WERI-Rb-1 (cell line): ENCODE results near the gene MUL1.

ENCODE experiments used
- DNase-seq: peaks from one replicate; pipeline ENCODE4 v3.0.0-alpha.2; 2020
- H3K27ac ChIP-seq: fragments of 250-450 bp; sonication (Bioruptor Pico); 2 replicates; pipeline ENCODE4 v1.5.1; 2020; ENCODE audit warnings: mild to moderate bottlenecking, moderate library complexity
- H3K27me3 ChIP-seq: fragments of 250-450 bp; sonication (Bioruptor Pico); 2 replicates; pipeline ENCODE4 v1.5.1; 2021; ENCODE audit warnings: mild to moderate bottlenecking, low read depth, moderate library complexity; ENCODE audit not compliant: insufficient read depth, severe bottlenecking
- H3K36me3 ChIP-seq: fragments of 250-450 bp; sonication (Bioruptor Pico); 2 replicates; pipeline ENCODE4 v1.5.1; 2020; ENCODE audit warnings: mild to moderate bottlenecking, moderate library complexity
- H3K4me3 ChIP-seq: 2 replicates; pipeline ENCODE4 v1.5.1; 2011; ENCODE audit warnings: low read depth, mild to moderate bottlenecking, control low read depth, low read length
- H3K9me3 ChIP-seq: fragments of 250-450 bp; sonication (Bioruptor Pico); 2 replicates; pipeline ENCODE4 v1.5.1; 2021; ENCODE audit warnings: mild to moderate bottlenecking, moderate library complexity; ENCODE audit not compliant: severe bottlenecking
- CTCF ChIP-seq: IDR thresholded peaks from 2 replicates; pipeline ENCODE4 v1.5.1; 2011; ENCODE audit warnings: low read depth, mild to moderate bottlenecking, control low read depth, inconsistent platforms, low read length

Gene MUL1

GRCh38 chr1:20481643-20482498, 26.1 kb downstream of the MUL1 start:
- H3K4me3 ChIP-seq: no peak overlapping the region
- H3K27me3 ChIP-seq: peaks cover 53% of the 10 kb centered on the region
- TF ChIP-seq CTCF: no peak
- no peak for DNase-seq
- H3K9me3 ChIP-seq: no peaks in the 10 kb centered on the region
- no peak overlapping the region for H3K27ac ChIP-seq
- no peaks in the 10 kb centered on the region for H3K36me3 ChIP-seq

- Histone ChIP-seq H3K9me3 (no peaks in the 10 kb centered on the region), H3K36me3 (no peaks in the 10 kb centered on the region), H3K27me3 (peaks cover 48% of the 10 kb centered on the region), H3K27ac (no peak overlapping the region), H3K4me3 (no peak overlapping the region)
- no peak for DNase-seq
- TF ChIP-seq CTCF: no peak
Observed at GRCh38 chr1:20480951-20481617, 26.9 kb downstream of the MUL1 start.

GRCh38 chr1:20480243-20480944, 27.6 kb downstream of the MUL1 start:
- Histone ChIP-seq H3K27me3 (peaks cover 44% of the 10 kb centered on the region), H3K9me3 (no peaks in the 10 kb centered on the region), H3K27ac (no peak overlapping the region), H3K36me3 (no peaks in the 10 kb centered on the region), H3K4me3 (no peak overlapping the region)
- no peak for DNase-seq
- no peak for TF ChIP-seq CTCF

GRCh38 chr1:20479840-20480239, 28.1 kb downstream of the MUL1 start:
- Histone ChIP-seq H3K9me3 (no peaks in the 10 kb centered on the region), H3K36me3 (no peaks in the 10 kb centered on the region)

GRCh38 chr1:20478057-20478635, 29.8 kb downstream of the MUL1 start:
- no peak overlapping the region for H3K4me3 ChIP-seq
- no peaks in the 10 kb centered on the region for H3K36me3 ChIP-seq
- peaks cover 24% of the 10 kb centered on the region for H3K27me3 ChIP-seq
- no peaks in the 10 kb centered on the region for H3K9me3 ChIP-seq
- no peak overlapping the region for H3K27ac ChIP-seq
- DNase-seq: no peak
- no peak for TF ChIP-seq CTCF

More at GRCh38 chr1:20479840-20480239, 28.1 kb downstream of the MUL1 start:
- DNase-seq: no peak
- Histone ChIP-seq H3K4me3 (no peak overlapping the region), H3K27ac (no peak overlapping the region), H3K27me3 (peaks cover 41% of the 10 kb centered on the region)
- no peak for TF ChIP-seq CTCF
